GM12865 (cell line): ENCODE data around the gene CDKN2C.
A peak's percentile ranks its signal among the peaks of the same experiment; 100 is the strongest.
"Not testable (repeated sequence)": the region's sequence is repeated elsewhere in the genome, so short reads cannot be mapped to it uniquely, and the experiment has no call there.

Experiments used
- DNase-seq: peaks from one replicate; pipeline ENCODE4 v3.0.0; 2010; ENCODE audit warnings: low read depth
- H3K4me3 ChIP-seq: 2 replicates; pipeline ENCODE4 v1.5.1; 2011; ENCODE audit warnings: mild to moderate bottlenecking, low read depth, low read length, control low read depth
- CTCF ChIP-seq: IDR thresholded peaks from 2 replicates; pipeline ENCODE4 v1.5.1; 2011; ENCODE audit warnings: low read length, control low read depth, low read depth, inconsistent platforms; ENCODE audit not compliant: insufficient read depth; ENCODE audit errors: missing control alignments

CDKN2C gene

GRCh38 chr1:50949286-50949982, 20.6 kb upstream of the CDKN2C start:
- no peak for DNase-seq
- no peak for TF ChIP-seq CTCF
- H3K4me3 ChIP-seq = no peak overlapping the region

DNA sequence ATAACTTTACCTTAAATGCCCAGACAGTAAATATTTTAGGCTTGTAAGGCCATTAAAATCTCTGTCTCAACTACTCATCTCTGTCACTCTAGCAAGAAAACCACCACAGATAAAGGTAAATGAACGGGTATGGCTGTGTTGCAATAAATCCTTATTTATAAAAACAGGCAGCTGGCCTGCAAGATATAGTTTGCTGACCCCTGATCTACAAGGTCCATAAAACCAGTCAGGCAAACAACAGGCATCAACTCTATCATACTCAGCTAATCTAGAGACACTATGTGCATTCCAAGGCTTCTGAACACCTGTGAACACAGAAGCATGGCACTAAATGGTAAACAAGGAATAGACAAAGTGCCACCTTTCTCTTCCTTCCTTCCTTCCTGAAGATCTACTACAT, 19.6 kb upstream of the CDKN2C start:
- H3K4me3 ChIP-seq = no peak overlapping the region
- TF ChIP-seq CTCF = no peak
- no peak for DNase-seq

DNA sequence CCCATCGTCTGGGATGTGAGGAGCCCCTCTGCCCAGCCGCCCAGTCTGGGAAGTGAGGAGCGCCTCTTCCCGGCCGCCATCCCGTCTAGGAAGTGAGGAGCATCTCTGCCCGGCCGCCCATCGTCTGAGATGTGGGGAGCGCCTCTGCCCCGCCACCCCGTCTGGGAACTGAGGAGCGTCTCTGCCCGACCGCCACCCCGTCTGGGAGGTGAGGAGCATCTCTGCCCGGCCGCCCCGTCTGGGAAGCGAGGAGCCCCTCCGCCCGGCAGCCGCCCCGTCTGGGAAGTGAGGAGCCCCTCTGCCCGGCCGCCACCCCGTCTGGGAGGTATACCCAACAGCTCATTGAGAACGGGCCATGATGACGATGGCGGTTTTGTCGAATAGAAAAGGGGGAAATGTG, 17.5 kb upstream of the CDKN2C start:
- not testable (repeated sequence) for H3K4me3 ChIP-seq, DNase-seq

DNA sequence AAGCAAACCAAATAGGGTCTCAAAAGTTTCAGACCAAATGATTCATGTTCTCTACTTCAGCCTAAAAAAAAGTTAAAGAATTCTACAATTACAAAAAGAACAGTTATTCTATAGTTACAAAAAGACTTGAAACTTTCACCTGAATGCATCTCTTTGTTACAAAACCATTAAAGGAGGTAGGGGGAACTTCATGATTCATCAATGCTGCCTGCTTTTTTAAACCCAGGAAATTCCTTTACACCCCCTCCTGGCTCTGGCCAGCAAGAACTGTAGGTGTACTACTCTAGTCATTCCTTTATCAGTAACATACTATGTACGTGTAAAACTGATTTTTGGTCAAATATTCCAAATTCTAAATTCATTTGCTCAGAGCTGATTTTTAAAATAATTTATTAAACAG, 14.9 kb upstream of the CDKN2C start:
- TF ChIP-seq CTCF = no peak
- H3K4me3 ChIP-seq = no peak overlapping the region
- DNase-seq = no peak

DNA sequence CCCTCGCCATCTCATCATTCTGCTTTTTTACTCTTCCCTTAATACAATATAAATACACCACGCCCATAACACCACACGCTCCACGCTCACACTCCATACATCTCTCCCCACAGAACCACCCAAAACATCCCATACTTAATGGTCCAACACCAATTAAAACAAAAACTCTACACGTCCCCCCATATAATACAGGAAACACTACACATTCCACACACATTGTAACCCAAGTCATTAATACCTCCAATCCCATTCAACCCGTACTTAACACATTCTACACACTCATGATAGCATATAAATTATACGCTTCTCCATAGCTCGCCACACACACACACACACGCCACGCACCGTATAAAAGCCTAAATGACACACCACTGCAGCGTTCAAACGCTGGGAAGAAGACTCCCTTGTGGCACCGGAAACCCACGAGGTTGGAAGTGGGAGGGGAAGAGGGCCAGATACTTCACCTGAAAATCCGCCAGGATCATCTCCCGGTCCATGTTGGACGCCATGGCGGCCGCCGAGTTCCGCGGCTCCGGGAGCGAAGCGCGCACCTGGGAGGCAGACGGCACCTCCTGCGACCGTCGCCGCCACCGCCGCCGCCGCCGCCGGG, 10.6 kb upstream of the CDKN2C start:
- TF ChIP-seq CTCF = no peak
- DNase-seq = peak; percentile 18
- H3K4me3 ChIP-seq = peak overlapping the region; percentile 88

DNA sequence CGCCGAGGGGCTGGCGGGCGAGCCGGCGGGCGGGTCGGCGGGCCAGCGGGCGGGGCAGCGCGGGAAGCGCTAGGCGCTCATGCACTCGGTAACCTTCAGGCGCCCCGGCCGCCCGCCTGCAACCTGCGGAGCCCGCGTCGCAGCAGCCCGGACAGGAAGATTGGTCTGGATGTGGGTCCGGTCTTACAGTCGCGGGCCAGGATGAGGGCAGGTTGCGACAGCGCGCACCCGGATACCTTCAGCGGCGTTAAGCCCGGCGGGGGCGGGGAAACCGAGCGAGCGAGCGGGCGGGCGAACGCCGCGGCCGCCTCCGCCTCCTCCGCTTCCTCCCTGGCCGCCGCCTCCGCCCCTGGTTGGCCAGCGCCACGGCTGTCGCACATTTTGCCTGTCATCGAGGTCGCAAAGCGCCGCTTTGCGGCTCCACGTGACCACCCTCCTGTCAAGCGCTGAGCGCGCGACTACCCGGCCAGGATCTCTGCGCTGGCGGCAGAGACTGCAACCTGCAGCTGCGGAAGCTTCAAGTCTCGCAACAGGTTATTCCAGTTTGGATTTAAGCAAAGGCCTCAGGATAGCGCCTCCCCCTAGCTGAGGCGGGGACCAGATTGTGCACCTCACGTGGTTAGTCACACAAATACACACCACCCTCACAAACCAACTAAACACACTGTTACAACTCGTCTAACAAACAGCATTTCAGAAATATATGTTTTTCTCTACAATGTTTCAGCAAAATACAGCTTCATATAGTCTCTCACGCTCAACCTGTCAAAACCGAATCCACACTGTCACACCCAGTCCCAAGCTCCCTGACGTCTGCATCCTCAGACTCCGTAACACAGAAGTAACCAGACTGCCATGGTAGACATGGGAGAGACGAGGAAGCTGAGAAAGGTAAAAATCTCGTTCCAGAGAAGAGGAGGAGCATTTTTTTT, 9.9 kb upstream of the CDKN2C start, which contains the start of gene FAF1:
Gene FAF1 (minus strand): TSS at position 355 of the 932 bp plus-strand sequence. CDS start 456 bp downstream, outside the sequence.
- peak within 1 kb of the TSS; percentile 88 for H3K4me3 ChIP-seq
- peak; percentile 19 for TF ChIP-seq CTCF
- DNase-seq = peak; percentile 99

- DNase-seq = no peak
- no peak for TF ChIP-seq CTCF
- no peak overlapping the region for H3K4me3 ChIP-seq
Measured at GRCh38 chr1:50964863-50965262, 5.2 kb upstream of the CDKN2C start.
